A549 (cell line): ENCODE measurements around the gene PARP8. TPM values are rescaled to one million over a fixed set of nuclear protein-coding genes. Genes with fewer than 3 reads are reported as not detected.

Experiments used
- ATAC-seq, 2 experiments: fragments of 200-7000 bp in 1 of 2; fragments of >200 bp in 1 of 2; cut with Nextera tagmentation in 1 of 2; cut with Tn5 transposase in 1 of 2; 3 replicates each; pipeline versions ENCODE4 v1.8.0 to v1.9.1; 2018 to 2020; ENCODE audit warnings: mild to moderate bottlenecking in 1 of 2, moderate library complexity in 1 of 2
- CTCF ChIA-PET: fragments of 300-600 bp; sonication (Branson Sonifier 250); formaldehyde crosslinking; extraction: SDS; loops from one replicate; lab custom pipeline; 2021; ENCODE audit warnings: antibody characterized with exemption, inconsistent platforms; lab: Yijun Ruan, JAX
- POLR2A ChIA-PET: fragments of 350-600 bp; formaldehyde crosslinking; extraction: SDS; loops from one replicate; lab custom pipeline; 2021; ENCODE audit warnings: antibody characterized with exemption, inconsistent platforms; lab: Yijun Ruan, JAX
- DNase-seq, 2 experiments: peaks; one replicate each; pipeline versions ENCODE4 v3.0.0 to v3.0.0-alpha.2; 2011 to 2016; ENCODE audit warnings: low read depth in 1 of 2, low spot score in 1 of 2
- FAIRE-seq: peaks from 2 replicates; lab custom pipeline; 2011; peaks lifted over from hg19 to GRCh38; lab: Jason Lieb, UNC
- H3K27ac ChIP-seq, 2 experiments: fragments of >200 bp; sonication (Bioruptor Twin); formaldehyde crosslinking; 3 replicates each; pipeline ENCODE4 v1.5.1; 2016 to 2017
- H3K4me1 ChIP-seq: fragments of >200 bp; sonication (Bioruptor Twin); formaldehyde crosslinking; 3 replicates; pipeline ENCODE4 v1.6.1; 2016
- H3K4me2 ChIP-seq: fragments of >200 bp; sonication (Bioruptor Twin); formaldehyde crosslinking; 3 replicates; pipeline ENCODE4 v1.6.1; 2016
- H3K4me3 ChIP-seq: fragments of >200 bp; sonication (Bioruptor Twin); formaldehyde crosslinking; 3 replicates; pipeline ENCODE4 v1.5.1; 2016
- H3K9me3 ChIP-seq: fragments of >200 bp; sonication (Bioruptor Twin); formaldehyde crosslinking; 3 replicates; pipeline ENCODE4 v1.6.1; 2016
- CBX2 ChIP-seq: fragments of 200-600 bp; sonication (generic); IDR thresholded peaks from 2 replicates; pipeline ENCODE4 v1.6.1; 2016; ENCODE audit warnings: low read depth, mild to moderate bottlenecking, borderline replicate concordance
- CBX8 ChIP-seq: fragments of 200-600 bp; sonication (generic); IDR thresholded peaks from 2 replicates; pipeline ENCODE4 v1.6.1; 2016
- EHMT2 ChIP-seq: fragments of 200-600 bp; sonication (generic); IDR thresholded peaks from 2 replicates; pipeline ENCODE4 v1.6.1; 2016; ENCODE audit warnings: antibody characterized with exemption, low read depth, mild to moderate bottlenecking, moderate library complexity
- ESRRA ChIP-seq: fragments of 150-350 bp; IDR thresholded peaks from 2 replicates; pipeline ENCODE4 v1.6.1; 2014; ENCODE audit warnings: mild to moderate bottlenecking, low read length, borderline replicate concordance
- FOSB ChIP-seq: fragments of 250-450 bp; sonication (Bioruptor Pico); IDR thresholded peaks from 2 replicates; pipeline ENCODE4 v1.5.0; 2020; ENCODE audit warnings: mild to moderate bottlenecking, moderate library complexity
- FOSL2 ChIP-seq, 2 experiments: fragments of 450-650 bp in 1 of 2; fragments of >200 bp in 1 of 2; sonication (Bioruptor Twin) in 1 of 2; formaldehyde crosslinking; IDR thresholded peaks; 2 replicates each; pipeline versions ENCODE4 v1.5.0 to v1.6.1; 2016 to 2020; ENCODE audit warnings: mild to moderate bottlenecking in 1 of 2, moderate library complexity in 1 of 2
- HDAC2 ChIP-seq: fragments of 200-600 bp; sonication (generic); IDR thresholded peaks from 2 replicates; pipeline ENCODE4 v1.6.1; 2016
- HOXA7 ChIP-seq: fragments of 250-450 bp; sonication (Bioruptor Pico); IDR thresholded peaks from 2 replicates; pipeline ENCODE4 v1.5.0; 2020; ENCODE audit warnings: mild to moderate bottlenecking, moderate library complexity
- HOXB13 ChIP-seq: fragments of 250-450 bp; sonication (Bioruptor Pico); IDR thresholded peaks from 2 replicates; pipeline ENCODE4 v1.5.0; 2020; ENCODE audit warnings: low read depth, mild to moderate bottlenecking, moderate library complexity
- HOXB5 ChIP-seq: fragments of 250-450 bp; sonication (Bioruptor Pico); IDR thresholded peaks from 2 replicates; pipeline ENCODE4 v1.5.0; 2020; ENCODE audit warnings: mild to moderate bottlenecking, moderate library complexity
- JUNB ChIP-seq: fragments of >200 bp; sonication (Bioruptor Twin); formaldehyde crosslinking; IDR thresholded peaks from 2 replicates; pipeline ENCODE4 v1.6.1; 2016
- MAFK ChIP-seq: fragments of 450-650 bp; IDR thresholded peaks from 2 replicates; pipeline ENCODE4 v1.6.1; 2014; ENCODE audit not compliant: partially characterized antibody
- MYC ChIP-seq: IDR thresholded peaks from 2 replicates; pipeline ENCODE4 v1.6.1; 2012; ENCODE audit warnings: mild to moderate bottlenecking, inconsistent platforms, low read length, improper control_type of control experiment, borderline replicate concordance
- NPAS2 ChIP-seq: fragments of 250-450 bp; sonication (Bioruptor Pico); IDR thresholded peaks from 2 replicates; pipeline ENCODE4 v1.8.0; 2022; ENCODE audit warnings: mild to moderate bottlenecking, moderate library complexity, borderline replicate concordance
- NR3C1 ChIP-seq: fragments of >200 bp; sonication (Bioruptor Twin); formaldehyde crosslinking; IDR thresholded peaks from 3 replicates; pipeline ENCODE4 v1.6.1; 2017
- RAD21 ChIP-seq, 2 experiments: fragments of >200 bp in 1 of 2; sonication (Bioruptor Twin) in 1 of 2; formaldehyde crosslinking in 1 of 2; IDR thresholded peaks in 1 of 2; conservative IDR thresholded peaks in 1 of 2; 2 replicates in 1 of 2; 3 replicates in 1 of 2; pipeline ENCODE4 v1.6.1; 2012 to 2018; ENCODE audit warnings: inconsistent platforms in 1 of 2
- RFX5 ChIP-seq: fragments of 450-650 bp; IDR thresholded peaks from 2 replicates; pipeline ENCODE4 v1.7.1; 2014; ENCODE audit warnings: antibody characterized with exemption, mild to moderate bottlenecking, moderate library complexity
- SMC3 ChIP-seq: fragments of >200 bp; sonication (Bioruptor Twin); formaldehyde crosslinking; IDR thresholded peaks from 3 replicates; pipeline ENCODE4 v1.6.1; 2018; ENCODE audit warnings: inconsistent platforms
- SREBF2 ChIP-seq: fragments of 450-650 bp; IDR thresholded peaks from 2 replicates; pipeline ENCODE4 v1.6.1; 2014; ENCODE audit warnings: mild to moderate bottlenecking, moderate library complexity
- WGBS: methylation state at CpG from one replicate; pipeline ENCODE4 v1.1.6; 2017; ENCODE audit errors: missing lambda C conversion rate; 5-methylcytosine and 5-hydroxymethylcytosine counted together
- polyA plus RNA-seq, 4 experiments: library from polyadenylated mRNA; depleted of rRNA in 3 of 4; stranded (reverse); fragments of >200 nt; fragmentation: RNase III in 1 of 4; extraction: RNeasy Plus Mini Kit Qiagen cat#74134 plus additional on column Dnase treatment in 1 of 4; gene quantifications; 2 replicates in 3 of 4; 3 replicates in 1 of 4; pipeline ENCODE4 v1.2.3, GENCODE V29; 2011 to 2017
- TF ChIP-seq, protein P1 (sequence below): IDR thresholded peaks from 2 replicates; pipeline ENCODE4 v1.6.1; 2012
- TF ChIP-seq, protein P2 (sequence below): fragments of 250-450 bp; sonication (Bioruptor Pico); IDR thresholded peaks from 2 replicates; pipeline ENCODE4 v1.5.0; 2020; ENCODE audit warnings: low read depth, mild to moderate bottlenecking, moderate library complexity
- TF ChIP-seq, protein P3 (sequence below): fragments of 250-450 bp; sonication (Bioruptor Pico); IDR thresholded peaks from 2 replicates; pipeline ENCODE4 v1.5.0; 2021; ENCODE audit warnings: mild to moderate bottlenecking, moderate library complexity, borderline replicate concordance
- TF ChIP-seq, protein P4 (sequence below): IDR thresholded peaks from 2 replicates; pipeline ENCODE4 v1.6.1; 2012
- TF ChIP-seq, protein P5 (sequence below): fragments of 150-350 bp; IDR thresholded peaks from 2 replicates; pipeline ENCODE4 v1.6.1; 2014; ENCODE audit warnings: low read depth, mild to moderate bottlenecking, low read length
- TF ChIP-seq, protein P6 (sequence below): IDR thresholded peaks from 2 replicates; pipeline ENCODE4 v1.6.1; 2012; ENCODE audit warnings: low read depth, borderline replicate concordance

The PARP8 gene
- polyA plus RNA-seq, 2 of the 4 experiments (the other 2 are of a cell fraction), result 0.01 to 0.48 TPM

DNA sequence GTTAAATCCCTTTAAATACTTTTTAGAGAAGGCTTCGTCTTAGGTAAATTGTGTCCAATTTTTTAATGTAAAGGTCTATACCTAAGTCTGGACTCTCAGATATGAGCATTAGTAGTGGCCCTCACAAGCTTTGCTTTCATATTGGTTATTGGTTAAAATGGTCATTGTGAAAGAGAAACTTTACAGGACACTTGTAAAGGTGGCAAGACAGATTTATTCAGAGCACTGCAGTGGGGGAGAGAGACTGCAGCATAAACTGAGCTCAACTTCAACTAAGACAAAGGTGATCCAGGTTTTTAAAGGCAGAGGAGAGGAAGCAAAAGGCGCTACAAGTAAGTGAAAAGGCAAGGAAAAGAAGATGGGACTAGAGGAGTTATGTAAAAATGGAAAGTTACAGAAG lies 157.7 kb downstream of the PARP8 start:
- Histone ChIP-seq H3K4me2 (no peak overlapping the region), H3K4me3 (no peak overlapping the region), H3K9me3 (no peaks in the 10 kb centered on the region)
- no peak for ATAC-seq
- CTCF ChIA-PET, result no interaction called here
- no peak for TF ChIP-seq EHMT2
- no peak for TF ChIP-seq NR3C1
- TF ChIP-seq HOXB5 (CRISPR knock-in tag), result no peak
- TF ChIP-seq JUNB, result no peak
- no peak for TF ChIP-seq CBX8
- TF ChIP-seq HOXA7, result no peak
- TF ChIP-seq HOXB13 (CRISPR knock-in tag), result no peak
- no peak for TF ChIP-seq NPAS2 (CRISPR knock-in tag)
- no peak for TF ChIP-seq RFX5
- no peak for TF ChIP-seq FOSL2 (IDR thresholded peaks at IDR 0.05)
- no peak for TF ChIP-seq FOSL2 (CRISPR knock-in tag; IDR thresholded peaks at IDR 0.05)
- no peak for TF ChIP-seq MYC
- TF ChIP-seq RAD21 (conservative IDR thresholded peaks at IDR 0.05 in 1 of 2, IDR thresholded peaks at IDR 0.05 in 1 of 2), result no peak
- TF ChIP-seq, protein P1, sequence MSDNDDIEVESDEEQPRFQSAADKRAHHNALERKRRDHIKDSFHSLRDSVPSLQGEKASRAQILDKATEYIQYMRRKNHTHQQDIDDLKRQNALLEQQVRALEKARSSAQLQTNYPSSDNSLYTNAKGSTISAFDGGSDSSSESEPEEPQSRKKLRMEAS, result no peak
- TF ChIP-seq, protein P2, sequence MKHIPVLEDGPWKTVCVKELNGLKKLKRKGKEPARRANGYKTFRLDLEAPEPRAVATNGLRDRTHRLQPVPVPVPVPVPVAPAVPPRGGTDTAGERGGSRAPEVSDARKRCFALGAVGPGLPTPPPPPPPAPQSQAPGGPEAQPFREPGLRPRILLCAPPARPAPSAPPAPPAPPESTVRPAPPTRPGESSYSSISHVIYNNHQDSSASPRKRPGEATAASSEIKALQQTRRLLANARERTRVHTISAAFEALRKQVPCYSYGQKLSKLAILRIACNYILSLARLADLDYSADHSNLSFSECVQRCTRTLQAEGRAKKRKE (CRISPR knock-in tag), result no peak
- TF ChIP-seq SREBF2, result no peak
- TF ChIP-seq FOSB (CRISPR knock-in tag), result no peak
- no peak for TF ChIP-seq MAFK
- TF ChIP-seq, protein P3, sequence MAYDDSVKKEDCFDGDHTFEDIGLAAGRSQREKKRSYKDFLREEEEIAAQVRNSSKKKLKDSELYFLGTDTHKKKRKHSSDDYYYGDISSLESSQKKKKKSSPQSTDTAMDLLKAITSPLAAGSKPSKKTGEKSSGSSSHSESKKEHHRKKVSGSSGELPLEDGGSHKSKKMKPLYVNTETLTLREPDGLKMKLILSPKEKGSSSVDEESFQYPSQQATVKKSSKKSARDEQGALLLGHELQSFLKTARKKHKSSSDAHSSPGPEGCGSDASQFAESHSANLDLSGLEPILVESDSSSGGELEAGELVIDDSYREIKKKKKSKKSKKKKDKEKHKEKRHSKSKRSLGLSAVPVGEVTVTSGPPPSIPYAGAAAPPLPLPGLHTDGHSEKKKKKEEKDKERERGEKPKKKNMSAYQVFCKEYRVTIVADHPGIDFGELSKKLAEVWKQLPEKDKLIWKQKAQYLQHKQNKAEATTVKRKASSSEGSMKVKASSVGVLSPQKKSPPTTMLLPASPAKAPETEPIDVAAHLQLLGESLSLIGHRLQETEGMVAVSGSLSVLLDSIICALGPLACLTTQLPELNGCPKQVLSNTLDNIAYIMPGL, result no peak
- no peak for TF ChIP-seq SMC3
- TF ChIP-seq, protein P4, sequence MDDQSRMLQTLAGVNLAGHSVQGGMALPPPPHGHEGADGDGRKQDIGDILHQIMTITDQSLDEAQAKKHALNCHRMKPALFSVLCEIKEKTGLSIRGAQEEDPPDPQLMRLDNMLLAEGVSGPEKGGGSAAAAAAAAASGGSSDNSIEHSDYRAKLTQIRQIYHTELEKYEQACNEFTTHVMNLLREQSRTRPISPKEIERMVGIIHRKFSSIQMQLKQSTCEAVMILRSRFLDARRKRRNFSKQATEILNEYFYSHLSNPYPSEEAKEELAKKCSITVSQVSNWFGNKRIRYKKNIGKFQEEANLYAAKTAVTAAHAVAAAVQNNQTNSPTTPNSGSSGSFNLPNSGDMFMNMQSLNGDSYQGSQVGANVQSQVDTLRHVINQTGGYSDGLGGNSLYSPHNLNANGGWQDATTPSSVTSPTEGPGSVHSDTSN, result no peak
- TF ChIP-seq, all 56 proteins: peak for 0
- Histone ChIP-seq H3K27ac (no peak overlapping the region), H3K4me1 (no peaks in the 10 kb centered on the region)
- no peak for FAIRE-seq
- no peak for DNase-seq
- 4% methylated on average over 2 of the region's 2 CpGs for WGBS
- POLR2A ChIA-PET, result no interaction called here

DNA sequence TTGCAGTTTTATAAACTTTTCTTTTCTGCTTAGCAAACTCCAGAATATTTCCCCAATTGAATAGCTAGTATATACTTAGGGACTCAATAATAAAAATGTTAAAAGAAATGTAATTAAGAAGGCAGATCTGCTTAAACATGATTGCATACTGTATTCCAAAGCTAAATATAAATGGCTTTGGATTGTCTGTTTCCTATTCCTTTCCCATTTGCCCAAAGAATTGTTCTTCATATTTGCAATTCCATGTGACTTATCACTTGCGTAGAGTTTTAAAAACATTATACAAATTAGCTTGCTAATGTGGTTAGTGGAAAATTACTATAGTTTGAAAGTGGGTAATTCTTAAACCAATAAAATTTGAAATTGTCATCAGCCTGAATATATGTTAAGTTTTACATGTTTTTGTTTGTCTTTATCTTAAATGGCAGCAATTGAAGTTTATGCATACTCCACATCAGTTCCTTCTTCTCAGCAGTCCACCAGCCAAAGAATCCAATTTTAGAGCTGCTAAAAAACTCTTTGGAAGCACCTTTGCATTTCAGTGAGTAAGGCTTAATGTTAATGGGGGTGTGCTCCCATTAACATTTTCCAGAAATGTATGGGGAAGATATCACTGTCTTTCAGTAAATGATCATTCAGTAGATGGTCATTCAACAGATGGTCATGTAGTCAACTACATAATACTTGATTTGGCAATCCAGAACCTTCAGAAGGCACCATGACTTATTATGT lies 161.2 kb downstream of the PARP8 start:
- DNase-seq, result no peak
- ChIA-PET CTCF (no interaction called here), POLR2A (no interaction called here)
- Histone ChIP-seq H3K4me1 (no peaks in the 10 kb centered on the region), H3K9me3 (no peaks in the 10 kb centered on the region), H3K27ac (no peak overlapping the region), H3K4me3 (no peak overlapping the region), H3K4me2 (no peak overlapping the region)
- no peak for TF ChIP-seq HOXB5 (CRISPR knock-in tag)
- no peak for TF ChIP-seq ESRRA
- FAIRE-seq, result no peak
- 47% methylated on average over 1 of the region's 1 CpG for WGBS
- no peak for ATAC-seq

DNA sequence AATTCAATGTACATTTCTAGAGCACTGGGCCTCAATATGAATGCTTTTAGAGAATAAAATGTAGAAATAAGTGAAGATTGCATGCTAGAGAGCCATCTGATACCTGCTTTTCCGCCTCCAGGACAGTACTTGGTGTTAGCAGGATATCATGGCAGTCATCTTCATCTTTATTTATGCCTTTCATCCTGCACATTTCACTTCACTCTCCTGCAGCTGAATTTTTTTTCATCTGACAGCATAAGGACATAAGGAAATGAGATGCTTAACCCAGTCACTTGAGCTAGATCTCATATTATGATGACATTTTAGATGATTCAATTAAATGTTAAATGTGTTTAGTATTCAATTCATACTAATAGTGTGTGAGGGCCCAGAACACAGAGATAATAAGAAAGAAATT lies 162.6 kb downstream of the PARP8 start:
- Histone ChIP-seq H3K4me1 (no peaks in the 10 kb centered on the region), H3K9me3 (no peaks in the 10 kb centered on the region), H3K4me2 (no peak overlapping the region), H3K4me3 (no peak overlapping the region), H3K27ac (no peak overlapping the region)
- TF ChIP-seq HDAC2, result no peak
- TF ChIP-seq CBX2, result no peak
- TF ChIP-seq, protein P5, sequence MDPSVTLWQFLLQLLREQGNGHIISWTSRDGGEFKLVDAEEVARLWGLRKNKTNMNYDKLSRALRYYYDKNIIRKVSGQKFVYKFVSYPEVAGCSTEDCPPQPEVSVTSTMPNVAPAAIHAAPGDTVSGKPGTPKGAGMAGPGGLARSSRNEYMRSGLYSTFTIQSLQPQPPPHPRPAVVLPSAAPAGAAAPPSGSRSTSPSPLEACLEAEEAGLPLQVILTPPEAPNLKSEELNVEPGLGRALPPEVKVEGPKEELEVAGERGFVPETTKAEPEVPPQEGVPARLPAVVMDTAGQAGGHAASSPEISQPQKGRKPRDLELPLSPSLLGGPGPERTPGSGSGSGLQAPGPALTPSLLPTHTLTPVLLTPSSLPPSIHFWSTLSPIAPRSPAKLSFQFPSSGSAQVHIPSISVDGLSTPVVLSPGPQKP, result no peak
- TF ChIP-seq, protein P6, sequence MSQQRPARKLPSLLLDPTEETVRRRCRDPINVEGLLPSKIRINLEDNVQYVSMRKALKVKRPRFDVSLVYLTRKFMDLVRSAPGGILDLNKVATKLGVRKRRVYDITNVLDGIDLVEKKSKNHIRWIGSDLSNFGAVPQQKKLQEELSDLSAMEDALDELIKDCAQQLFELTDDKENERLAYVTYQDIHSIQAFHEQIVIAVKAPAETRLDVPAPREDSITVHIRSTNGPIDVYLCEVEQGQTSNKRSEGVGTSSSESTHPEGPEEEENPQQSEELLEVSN, result no peak
- TF ChIP-seq, protein P1, result no peak
- 3% methylated on average over 1 of the region's 1 CpG for WGBS
- no peak for DNase-seq
- ChIA-PET CTCF (no interaction called here), POLR2A (no interaction called here)
- ATAC-seq, result no peak
- FAIRE-seq, result no peak
